Neural progenitor cell (in vitro differentiated cells): ENCODE measurements around the gene YBX1. TPM values are rescaled to one million over a fixed set of nuclear protein-coding genes. Genes with fewer than 3 reads are reported as not detected.

Experiments used
- DNase-seq: peaks from one replicate; pipeline ENCODE4 v3.0.0-alpha.2; 2016; ENCODE audit warnings: low spot score
- H2AFZ ChIP-seq: fragments of 200-600 bp; sonication (generic); replicated peaks from 2 replicates; pipeline ENCODE4 v1.6.1; 2016; ENCODE audit warnings: antibody characterized with exemption
- H3F3A ChIP-seq: fragments of 200-600 bp; sonication (generic); 2 replicates; pipeline ENCODE4 v1.6.1; 2016; ENCODE audit warnings: antibody characterized with exemption, low read depth
- H3K27ac ChIP-seq: fragments of 200-600 bp; sonication (generic); 2 replicates; pipeline ENCODE4 v1.5.1; 2016; ENCODE audit warnings: mild to moderate bottlenecking
- H3K27me3 ChIP-seq: fragments of 200-600 bp; sonication (generic); 2 replicates; pipeline ENCODE4 v1.6.1; 2016; ENCODE audit warnings: mild to moderate bottlenecking, moderate library complexity
- H3K36me3 ChIP-seq: fragments of 200-600 bp; sonication (generic); 2 replicates; pipeline ENCODE4 v1.5.1; 2016
- H3K4me1 ChIP-seq: fragments of 200-600 bp; sonication (generic); 2 replicates; pipeline ENCODE4 v1.6.1; 2016; ENCODE audit warnings: mixed run types
- H3K4me2 ChIP-seq: fragments of 200-600 bp; sonication (generic); 2 replicates; pipeline ENCODE4 v1.6.1; 2016
- H3K4me3 ChIP-seq: fragments of 200-600 bp; sonication (generic); 2 replicates; pipeline ENCODE4 v1.5.1; 2016
- H3K79me2 ChIP-seq: fragments of 200-600 bp; sonication (generic); 2 replicates; pipeline ENCODE4 v1.6.1; 2016; ENCODE audit warnings: low read depth
- H3K9ac ChIP-seq: fragments of 200-600 bp; sonication (generic); 2 replicates; pipeline ENCODE4 v1.6.1; 2016
- H3K9me3 ChIP-seq: fragments of 200-600 bp; sonication (generic); 2 replicates; pipeline ENCODE4 v1.5.1; 2016; ENCODE audit warnings: low read depth
- H4K20me1 ChIP-seq: fragments of 200-600 bp; sonication (generic); 2 replicates; pipeline ENCODE4 v1.6.1; 2016; ENCODE audit warnings: low read depth
- H3K27ac Mint-ChIP-seq: 3 replicates; pipeline ENCODE4 v1.8.0; 2021; ENCODE audit warnings: mixed read lengths
- H3K27me3 Mint-ChIP-seq: 2 replicates; pipeline ENCODE4 v1.8.0; 2022; ENCODE audit warnings: low read depth, mild to moderate bottlenecking, inconsistent platforms, moderate library complexity, mixed read lengths; ENCODE audit not compliant: insufficient read depth
- H3K36me3 Mint-ChIP-seq: 3 replicates; pipeline ENCODE4 v1.8.0; 2021; ENCODE audit warnings: mixed read lengths
- H3K4me1 Mint-ChIP-seq: 3 replicates; pipeline ENCODE4 v1.8.0; 2021; ENCODE audit warnings: mixed read lengths
- H3K4me3 Mint-ChIP-seq: 3 replicates; pipeline ENCODE4 v1.8.0; 2021; ENCODE audit warnings: mild to moderate bottlenecking, moderate library complexity, mixed read lengths
- H3K9me3 Mint-ChIP-seq: 3 replicates; pipeline ENCODE4 v1.8.0; 2020; ENCODE audit warnings: mixed read lengths
- CTCF ChIP-seq: fragments of 200-600 bp; sonication (generic); IDR thresholded peaks from 2 replicates; pipeline ENCODE4 v1.5.1; 2017; ENCODE audit warnings: antibody characterized with exemption, mild to moderate bottlenecking
- EZH2 ChIP-seq: fragments of 200-600 bp; sonication (generic); IDR thresholded peaks from 2 replicates; pipeline ENCODE4 v1.6.1; 2017; ENCODE audit warnings: antibody characterized with exemption, mild to moderate bottlenecking, moderate library complexity
- EZH2phosphoT487 ChIP-seq: fragments of 200-600 bp; sonication (generic); IDR thresholded peaks from 2 replicates; pipeline ENCODE4 v1.6.1; 2017; ENCODE audit warnings: antibody characterized with exemption
- total RNA-seq: library from RNA; depleted of rRNA; stranded (reverse); fragments of >200 nt; gene quantifications from 2 replicates; pipeline ENCODE4 v1.2.3, GENCODE V29; 2015; ENCODE audit warnings: low replicate concordance

Gene YBX1
- total RNA-seq, 1 donor from 2014 or later = 1,610 TPM

DNA sequence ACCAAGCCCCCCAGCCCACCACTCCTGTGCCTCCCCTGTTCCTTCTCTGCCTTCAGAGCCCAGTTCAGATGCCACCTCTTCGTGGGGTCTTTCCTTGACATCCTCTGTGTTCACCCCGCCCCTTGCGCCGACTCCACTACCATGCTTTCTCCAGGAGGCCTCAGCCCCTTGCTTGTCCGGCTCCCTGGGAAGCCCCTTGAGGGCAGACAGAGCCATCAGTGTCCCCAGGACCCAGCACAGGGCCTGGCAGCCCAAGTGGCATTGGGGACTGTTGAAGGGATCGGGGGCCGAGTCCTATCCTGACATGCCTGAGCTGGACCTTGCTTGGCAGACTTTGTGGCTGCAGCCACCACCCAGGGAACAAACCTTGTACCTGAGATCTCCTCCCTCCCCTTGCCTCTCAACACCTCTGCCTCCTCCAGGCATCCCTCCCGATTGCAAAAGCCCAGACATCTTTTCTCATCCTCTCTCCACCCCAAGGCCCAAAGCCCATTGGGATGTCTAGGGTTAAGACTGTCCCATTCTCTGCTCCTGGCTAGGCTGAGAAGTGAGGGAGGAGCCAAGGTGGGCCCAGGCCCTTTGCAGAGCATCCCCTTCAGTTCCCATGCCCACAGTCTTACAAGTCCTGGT, 54.5 kb downstream of the YBX1 start:
- H4K20me1 ChIP-seq = no peaks in the 10 kb centered on the region
- no peak overlapping the region for H3K4me3 Mint-ChIP-seq
- H2AFZ ChIP-seq = no peak overlapping the region
- H3K27ac Mint-ChIP-seq = peak overlapping the region; percentile 22
- no peak for DNase-seq
- peaks cover 23% of the 10 kb centered on the region for H3F3A ChIP-seq
- H3K36me3 Mint-ChIP-seq = no peaks in the 10 kb centered on the region
- H3K4me3 ChIP-seq = no peak overlapping the region
- H3K4me2 ChIP-seq = no peak overlapping the region
- no peak overlapping the region for H3K9ac ChIP-seq
- no peaks in the 10 kb centered on the region for H3K79me2 ChIP-seq
- H3K9me3 ChIP-seq = no peaks in the 10 kb centered on the region
- peaks cover 21% of the 10 kb centered on the region for H3K4me1 ChIP-seq
- H3K27me3 Mint-ChIP-seq = peaks cover 8% of the 10 kb centered on the region
- H3K4me1 Mint-ChIP-seq = peaks cover 23% of the 10 kb centered on the region
- no peaks in the 10 kb centered on the region for H3K27me3 ChIP-seq
- no peaks in the 10 kb centered on the region for H3K36me3 ChIP-seq
- TF ChIP-seq EZH2phosphoT487 (no peak), CTCF (no peak)
- peaks cover 3% of the 10 kb centered on the region for H3K9me3 Mint-ChIP-seq
- H3K27ac ChIP-seq = no peak overlapping the region

DNA sequence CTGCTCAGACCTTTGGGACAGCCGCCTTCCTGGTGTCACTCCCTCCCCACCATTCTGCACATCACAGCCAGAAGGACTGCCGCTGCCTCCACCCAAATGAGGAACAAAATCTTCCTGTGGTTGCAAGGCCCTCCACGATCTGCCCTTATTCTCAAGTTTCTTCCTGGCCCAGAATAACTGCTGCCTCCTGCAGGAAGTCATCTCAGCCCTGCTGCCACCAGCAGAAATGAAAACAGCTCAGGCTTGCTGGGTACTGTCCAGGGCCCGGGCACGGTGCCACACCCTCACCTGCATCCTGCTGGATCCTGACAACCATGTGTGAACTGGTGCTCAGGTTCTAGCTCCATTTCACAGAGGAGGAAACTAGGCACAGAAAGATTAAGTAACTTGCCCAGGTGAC, 55.0 kb downstream of the YBX1 start:
- Mint-ChIP-seq H3K27ac (peak overlapping the region; percentile 22), H3K9me3 (peaks cover 3% of the 10 kb centered on the region), H3K36me3 (no peaks in the 10 kb centered on the region), H3K4me1 (peaks cover 29% of the 10 kb centered on the region), H3K4me3 (no peak overlapping the region), H3K27me3 (peaks cover 10% of the 10 kb centered on the region)
- Histone ChIP-seq H2AFZ (no peak overlapping the region), H3K4me1 (peaks cover 21% of the 10 kb centered on the region), H3F3A (peaks cover 23% of the 10 kb centered on the region), H3K4me2 (no peak overlapping the region), H3K79me2 (no peaks in the 10 kb centered on the region), H3K9ac (no peak overlapping the region), H4K20me1 (no peaks in the 10 kb centered on the region), H3K9me3 (no peaks in the 10 kb centered on the region), H3K27me3 (no peaks in the 10 kb centered on the region), H3K27ac (no peak overlapping the region), H3K36me3 (no peaks in the 10 kb centered on the region), H3K4me3 (no peak overlapping the region)
- no peak for DNase-seq
- TF ChIP-seq EZH2 (no peak), EZH2phosphoT487 (no peak), CTCF (no peak)

DNA sequence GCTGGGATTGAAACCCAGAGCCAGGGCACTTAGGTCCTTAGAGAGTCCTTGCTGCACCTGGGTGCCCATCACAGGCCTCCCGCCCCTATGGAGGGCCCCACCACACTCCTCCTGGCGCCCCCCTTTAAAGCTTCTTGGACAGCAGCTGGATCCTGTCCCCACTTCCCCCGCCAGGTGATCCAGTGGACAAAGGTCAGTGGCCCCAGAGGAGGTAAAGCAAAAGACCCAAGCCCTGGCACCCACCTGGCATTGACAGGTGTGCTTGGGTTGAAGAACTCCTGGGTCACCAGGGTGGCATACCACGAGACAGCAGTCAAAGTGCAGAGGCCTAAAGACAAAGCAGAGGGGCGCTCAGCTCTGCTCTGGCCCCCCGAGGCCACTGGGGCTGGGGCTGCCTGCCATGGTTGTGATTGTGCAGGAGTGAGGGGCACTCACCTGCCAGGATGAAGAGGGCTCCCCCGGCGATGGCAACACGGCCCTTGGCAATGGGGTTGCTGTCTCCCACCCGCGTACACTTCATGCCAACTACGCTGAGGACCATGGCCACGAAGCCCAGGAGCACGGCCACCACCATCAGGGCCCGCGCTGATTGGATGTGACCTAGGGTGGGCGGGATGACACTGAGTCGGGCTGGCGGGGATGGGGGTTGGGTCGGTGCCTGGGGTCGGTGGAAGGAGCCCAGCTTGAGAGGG, 55.9 kb downstream of the YBX1 start:
- no peak overlapping the region for H3K4me3 ChIP-seq
- peaks cover 23% of the 10 kb centered on the region for H3F3A ChIP-seq
- Mint-ChIP-seq H3K27me3 (peaks cover 13% of the 10 kb centered on the region), H3K4me1 (peaks cover 38% of the 10 kb centered on the region), H3K36me3 (no peaks in the 10 kb centered on the region), H3K27ac (no peak overlapping the region), H3K9me3 (peaks cover 3% of the 10 kb centered on the region), H3K4me3 (no peak overlapping the region)
- no peaks in the 10 kb centered on the region for H3K36me3 ChIP-seq
- H3K9ac ChIP-seq = no peak overlapping the region
- TF ChIP-seq EZH2phosphoT487 = no peak
- no peak for TF ChIP-seq EZH2
- no peak for TF ChIP-seq CTCF
- no peaks in the 10 kb centered on the region for H3K27me3 ChIP-seq
- H3K79me2 ChIP-seq = no peaks in the 10 kb centered on the region
- DNase-seq = no peak
- H3K4me1 ChIP-seq = peaks cover 21% of the 10 kb centered on the region
- H3K27ac ChIP-seq = no peak overlapping the region
- no peak overlapping the region for H2AFZ ChIP-seq
- H4K20me1 ChIP-seq = no peaks in the 10 kb centered on the region
- H3K9me3 ChIP-seq = no peaks in the 10 kb centered on the region
- H3K4me2 ChIP-seq = no peak overlapping the region
